Endothelial cell of umbilical vein (primary cell): ENCODE measurements around the gene NSUN6. TPM values are rescaled to one million over a fixed set of nuclear protein-coding genes. Genes with fewer than 3 reads are reported as not detected.

Experiments used
- BruUV-seq: library from RNA; stranded (reverse); fragments of 400-500 nt; replicated peaks from 2 replicates; lab custom pipeline; 2021; lab: Mats Ljungman, UMichigan
- CTCF ChIA-PET: fragments of 300-600, 350-600 bp; sonication (Branson Sonifier 250); formaldehyde crosslinking; loops from one replicate; lab custom pipeline; 2021; ENCODE audit warnings: antibody characterized with exemption, inconsistent platforms; lab: Charles Lee
- POLR2A ChIA-PET: fragments of 300-600, 350-600 bp; sonication (Branson Sonifier 250); formaldehyde crosslinking; loops from one replicate; lab custom pipeline; 2021; ENCODE audit warnings: antibody characterized with exemption, inconsistent platforms; lab: Charles Lee
- DNase-seq: peaks from one replicate; pipeline ENCODE4 v3.0.0-alpha.2; 2011; ENCODE audit warnings: low read depth, low spot score
- FAIRE-seq: peaks from 2 replicates; lab custom pipeline; 2011; peaks lifted over from hg19 to GRCh38; lab: Jason Lieb, UNC
- H2AFZ ChIP-seq: 2 replicates; pipeline ENCODE4 v1.6.0; 2012; ENCODE audit warnings: low read depth, low read length, control low read depth, inconsistent platforms
- H3K27ac ChIP-seq: 2 replicates; pipeline ENCODE4 v1.5.1; 2011; ENCODE audit warnings: low read depth, mild to moderate bottlenecking, control low read depth, low read length, moderate library complexity; ENCODE audit not compliant: insufficient read depth
- H3K27me3 ChIP-seq, 2 experiments: 2 replicates each; pipeline versions ENCODE4 v1.6.0 to v1.6.1; 2011; ENCODE audit warnings: low read length in 2 of 2, mixed read lengths in 1 of 2; ENCODE audit not compliant: control insufficient read depth in 2 of 2, insufficient read depth in 2 of 2
- H3K36me3 ChIP-seq, 2 experiments: 2 replicates in 1 of 2; 3 replicates in 1 of 2; pipeline ENCODE4 v1.5.1; 2011; ENCODE audit warnings: low read length in 2 of 2, mild to moderate bottlenecking in 1 of 2, moderate library complexity in 1 of 2; ENCODE audit not compliant: control insufficient read depth in 2 of 2, insufficient read depth in 2 of 2; ENCODE audit errors: extremely low read depth in 1 of 2
- H3K4me1 ChIP-seq: 3 replicates; pipeline ENCODE4 v1.5.1; 2011; ENCODE audit warnings: mild to moderate bottlenecking, low read length; ENCODE audit not compliant: control insufficient read depth, insufficient read depth; ENCODE audit errors: extremely low read depth
- H3K4me2 ChIP-seq: 2 replicates; pipeline ENCODE4 v1.6.1; 2011; ENCODE audit warnings: low read length, control low read depth, mixed read lengths; ENCODE audit not compliant: insufficient read depth
- H3K4me3 ChIP-seq, 3 experiments: fragments of 200-600 bp in 1 of 3; sonication (generic), shearing (Covaris generic) in 1 of 3; replicated peaks in 1 of 3; 2 replicates each; pipeline ENCODE4 v1.5.1; 2011 to 2016; ENCODE audit warnings: control low read depth in 3 of 3, low read length in 3 of 3, mild to moderate bottlenecking in 2 of 3, inconsistent platforms in 1 of 3, low read depth in 1 of 3, moderate library complexity in 1 of 3; ENCODE audit not compliant: insufficient read depth in 1 of 3
- H3K79me2 ChIP-seq: 2 replicates; pipeline ENCODE4 v1.6.0; 2012; ENCODE audit warnings: low read length, inconsistent platforms; ENCODE audit not compliant: control insufficient read depth, insufficient read depth
- H3K9ac ChIP-seq: replicated peaks from 2 replicates; pipeline ENCODE3; 2011; ENCODE audit warnings: low read length, control low read depth; ENCODE audit not compliant: insufficient read depth; ENCODE audit errors: extremely low read depth
- H3K9me1 ChIP-seq: replicated peaks from 3 replicates; pipeline ENCODE4 v1.6.0; 2011; ENCODE audit warnings: mild to moderate bottlenecking, low read length; ENCODE audit not compliant: control insufficient read depth, insufficient read depth; ENCODE audit errors: extremely low read depth
- H3K9me3 ChIP-seq: replicated peaks from 2 replicates; pipeline ENCODE4 v1.5.1; 2012; ENCODE audit warnings: low read length, inconsistent platforms; ENCODE audit not compliant: control insufficient read depth, insufficient read depth
- H4K20me1 ChIP-seq: replicated peaks from 2 replicates; pipeline ENCODE3; 2011; ENCODE audit warnings: mild to moderate bottlenecking, low read length; ENCODE audit not compliant: control insufficient read depth, insufficient read depth; ENCODE audit errors: extremely low read depth
- EZH2 ChIP-seq: IDR thresholded peaks from 2 replicates; pipeline ENCODE4 v1.6.1; 2012; ENCODE audit warnings: borderline replicate concordance, low read depth, mild to moderate bottlenecking, moderate library complexity, low read length, inconsistent platforms; ENCODE audit not compliant: severe bottlenecking
- FOS ChIP-seq: IDR thresholded peaks from 2 replicates; pipeline ENCODE4 v1.6.1; 2011; ENCODE audit warnings: mild to moderate bottlenecking, low read length, moderate library complexity, borderline replicate concordance; ENCODE audit not compliant: insufficient read depth
- GATA2 ChIP-seq: IDR thresholded peaks from 2 replicates; pipeline ENCODE4 v1.7.0; 2011; ENCODE audit warnings: low read depth, mild to moderate bottlenecking, moderate library complexity, mixed read lengths, low read length; ENCODE audit not compliant: insufficient read length, insufficient read depth
- JUN ChIP-seq: IDR thresholded peaks from 2 replicates; pipeline ENCODE4 v1.6.1; 2011; ENCODE audit warnings: borderline replicate concordance, low read depth; ENCODE audit not compliant: insufficient read length, insufficient read depth
- MYC ChIP-seq: IDR thresholded peaks from one replicate; pipeline ENCODE4 v1.6.1; 2011; ENCODE audit warnings: mild to moderate bottlenecking, low read depth, low read length
- POLR2A ChIP-seq: IDR thresholded peaks from 2 replicates; pipeline ENCODE4 v1.6.1; 2012; ENCODE audit warnings: low read depth, mild to moderate bottlenecking, control low read depth, low read length
- POLR2AphosphoS5 ChIP-seq: IDR thresholded peaks from 2 replicates; pipeline ENCODE4 v1.6.1; 2012; ENCODE audit warnings: low read depth, mild to moderate bottlenecking, control low read depth, low read length, moderate library complexity; ENCODE audit not compliant: insufficient read depth
- dilution Hi-C: fragments of 300-500 bp; cut with MboI; formaldehyde crosslinking; loops from one replicate; pipeline ENCODE4 v1.15.0; 2019; ENCODE audit warnings: low sequenced_read_pairs; ENCODE audit not compliant: extremely low pct_ligation_motif_present
- intact Hi-C: fragments of 100-400 bp; cut with micrococcal nuclease; formaldehyde crosslinking; loops from one replicate; pipeline ENCODE4 v1.10.0; 2022
- polyA plus RNA-seq, 4 experiments: library from polyadenylated mRNA; depleted of rRNA in 3 of 4; stranded (reverse) in 3 of 4; unstranded in 1 of 4; fragments of >200 nt; gene quantifications; 2 replicates each; pipeline versions ENCODE4 v1.2.1 to v1.2.3, GENCODE V29; 2011 to 2012; ENCODE audit warnings: missing spikeins in 1 of 4
- total RNA-seq: library from RNA; stranded (reverse); gene quantifications from 2 replicates; pipeline ENCODE4 v1.2.3, GENCODE V29; 2021
- TF ChIP-seq, protein P1 (sequence below), 2 donors: IDR thresholded peaks; 1 replicate in 1 of 2; 2 replicates in 1 of 2; pipeline ENCODE4 v1.5.1; 2011; ENCODE audit warnings: low read length in 2 of 2, mild to moderate bottlenecking in 2 of 2, moderate library complexity in 2 of 2, control low read depth in 1 of 2, inconsistent platforms in 1 of 2, low read depth in 1 of 2; ENCODE audit not compliant: insufficient read depth in 1 of 2; ENCODE audit errors: extremely low read depth in 1 of 2
- TF ChIP-seq, protein P2 (sequence below): IDR thresholded peaks from 2 replicates; pipeline ENCODE4 v1.6.1; 2011; ENCODE audit not compliant: insufficient read depth, insufficient read length

NSUN6 gene
- total and polyA plus RNA-seq, 2 donors (not counting 3 experiments of a cell fraction or from before 2014, with no cell fraction given): 3.3 to 5.2 TPM

GRCh38 chr10:18619016-18619415, 32.4 kb downstream of the NSUN6 start:
- Histone ChIP-seq H4K20me1 (no peaks in the 10 kb centered on the region), H3K27ac (no peak overlapping the region), H3K79me2 (no peaks in the 10 kb centered on the region), H3K27me3 (no peaks in the 10 kb centered on the region), H2AFZ (no peak overlapping the region), H3K36me3 (no peaks in the 10 kb centered on the region), H3K9ac (no peak overlapping the region), H3K4me1 (no peaks in the 10 kb centered on the region), H3K4me2 (no peak overlapping the region), H3K4me3 (no peak overlapping the region), H3K9me1 (no peaks in the 10 kb centered on the region), H3K9me3 (no peaks in the 10 kb centered on the region)
- FAIRE-seq (no peak), DNase-seq (peak; percentile 12)
- intact Hi-C loops (no loop called here), dilution Hi-C loops (no loop called here)
- no TSS peak for BruUV-seq
- ChIA-PET POLR2A (no interaction called here), CTCF (no interaction called here)
- TF ChIP-seq EZH2: no peak
- no peak for TF ChIP-seq FOS
- no peak for TF ChIP-seq POLR2AphosphoS5
- TF ChIP-seq, protein P1, sequence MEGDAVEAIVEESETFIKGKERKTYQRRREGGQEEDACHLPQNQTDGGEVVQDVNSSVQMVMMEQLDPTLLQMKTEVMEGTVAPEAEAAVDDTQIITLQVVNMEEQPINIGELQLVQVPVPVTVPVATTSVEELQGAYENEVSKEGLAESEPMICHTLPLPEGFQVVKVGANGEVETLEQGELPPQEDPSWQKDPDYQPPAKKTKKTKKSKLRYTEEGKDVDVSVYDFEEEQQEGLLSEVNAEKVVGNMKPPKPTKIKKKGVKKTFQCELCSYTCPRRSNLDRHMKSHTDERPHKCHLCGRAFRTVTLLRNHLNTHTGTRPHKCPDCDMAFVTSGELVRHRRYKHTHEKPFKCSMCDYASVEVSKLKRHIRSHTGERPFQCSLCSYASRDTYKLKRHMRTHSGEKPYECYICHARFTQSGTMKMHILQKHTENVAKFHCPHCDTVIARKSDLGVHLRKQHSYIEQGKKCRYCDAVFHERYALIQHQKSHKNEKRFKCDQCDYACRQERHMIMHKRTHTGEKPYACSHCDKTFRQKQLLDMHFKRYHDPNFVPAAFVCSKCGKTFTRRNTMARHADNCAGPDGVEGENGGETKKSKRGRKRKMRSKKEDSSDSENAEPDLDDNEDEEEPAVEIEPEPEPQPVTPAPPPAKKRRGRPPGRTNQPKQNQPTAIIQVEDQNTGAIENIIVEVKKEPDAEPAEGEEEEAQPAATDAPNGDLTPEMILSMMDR (IDR thresholded peaks at IDR 0.05; ENCODE audit: extremely low read depth in 1 of 2, insufficient read depth in 1 of 2, low read depth in 1 of 2, low read length in 2 of 2): no peak
- no peak for TF ChIP-seq GATA2
- no peak for TF ChIP-seq JUN

GRCh38 chr10:18616337-18616736, 35.0 kb downstream of the NSUN6 start:
- dilution Hi-C loops: no loop called here
- Histone ChIP-seq H3K9me1 (no peaks in the 10 kb centered on the region), H3K27me3 (no peaks in the 10 kb centered on the region), H3K9ac (no peak overlapping the region), H4K20me1 (no peaks in the 10 kb centered on the region), H2AFZ (peak overlapping the region; percentile 30), H3K79me2 (no peaks in the 10 kb centered on the region), H3K9me3 (no peaks in the 10 kb centered on the region), H3K4me1 (no peaks in the 10 kb centered on the region), H3K4me3 (no peak overlapping the region), H3K4me2 (no peak overlapping the region), H3K36me3 (no peaks in the 10 kb centered on the region), H3K27ac (no peak overlapping the region)
- intact Hi-C loops: no loop called here
- POLR2A ChIA-PET: no interaction called here
- CTCF ChIA-PET: no interaction called here
- no TSS peak for BruUV-seq
- DNase-seq (peak; percentile 5), FAIRE-seq (no peak)
- TF ChIP-seq GATA2 (no peak), FOS (no peak), POLR2A (no peak), EZH2 (no peak), JUN (no peak), MYC (no peak)
- TF ChIP-seq, protein P1 (IDR thresholded peaks at IDR 0.05; ENCODE audit: extremely low read depth in 1 of 2, insufficient read depth in 1 of 2, low read depth in 1 of 2, low read length in 2 of 2): no peak
- TF ChIP-seq, protein P2, sequence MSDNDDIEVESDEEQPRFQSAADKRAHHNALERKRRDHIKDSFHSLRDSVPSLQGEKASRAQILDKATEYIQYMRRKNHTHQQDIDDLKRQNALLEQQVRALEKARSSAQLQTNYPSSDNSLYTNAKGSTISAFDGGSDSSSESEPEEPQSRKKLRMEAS: no peak
